ENCODE results near the gene NOC2L.
A peak's percentile ranks its signal among the peaks of the same experiment; 100 is the strongest.

DNA sequence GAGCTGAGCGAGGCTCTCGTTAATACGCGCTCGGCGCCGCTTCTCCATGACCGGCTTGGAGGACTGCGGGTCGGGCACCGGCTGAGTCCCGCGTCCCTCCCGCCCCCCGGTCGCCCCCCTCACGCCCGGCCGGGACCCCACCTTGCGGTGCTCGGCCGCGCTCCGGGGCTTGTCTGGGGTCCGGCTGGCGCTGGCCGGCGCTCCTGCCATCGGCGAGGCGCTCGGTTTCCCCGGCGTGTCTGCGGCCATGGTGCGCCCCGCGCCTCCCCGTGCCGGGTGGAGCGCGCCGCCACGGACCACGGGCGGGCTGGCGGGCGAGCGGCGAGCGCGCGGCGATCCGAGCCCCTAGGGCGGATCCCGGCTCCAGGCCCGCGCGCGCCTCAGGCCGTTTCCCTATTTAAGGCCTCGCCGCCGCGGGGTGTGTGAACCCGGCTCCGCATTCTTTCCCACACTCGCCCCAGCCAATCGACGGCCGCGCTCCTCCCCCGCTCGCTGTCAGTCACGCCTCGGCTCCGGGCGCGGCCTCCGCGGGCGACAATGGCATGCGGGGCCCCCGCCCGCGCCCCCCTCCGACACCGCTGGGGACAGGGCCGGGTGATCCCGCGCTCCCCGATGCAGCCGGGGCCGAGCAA is 40.8 kb upstream of the NOC2L start, which contains the start of gene HES4:
- TF ChIP-seq RNF2 (IDR thresholded peaks at IDR 0.05) (no peak), RBM25 (IDR thresholded peaks at IDR 0.05; ENCODE audit: low read depth, low read length, severe bottlenecking) (peak; percentile 85), NFYB (IDR thresholded peaks at IDR 0.05; ENCODE audit: extremely low read depth, insufficient read length) (peak; percentile 27), SIX5 (IDR thresholded peaks at IDR 0.05; ENCODE audit: borderline replicate concordance in 1 of 2, insufficient read depth in 1 of 2, low read depth in 1 of 2, low read length in 2 of 2) (no peak), RBM39 (optimal IDR thresholded peaks at IDR 0.05; ENCODE audit: low read depth, low read length) (no peak), POLR2A (conservative IDR thresholded peaks at IDR 0.05) (no peak), EZH2 (IDR thresholded peaks at IDR 0.05; ENCODE audit: borderline replicate concordance, low read depth, low read length) (no peak), MYC (IDR thresholded peaks at IDR 0.05; ENCODE audit: low read depth, low read length) (peak; percentile 44; the same call in 1 of the 2 replicates), MYC (CRISPR knock-in tag; IDR thresholded peaks at IDR 0.05; ENCODE audit: borderline replicate concordance, low read depth) (no peak), BCL6 (CRISPR knock-in tag; IDR thresholded peaks at IDR 0.05) (no peak), ZNF24 (IDR thresholded peaks at IDR 0.05) (no peak)
- TF ChIP-seq, protein P1, sequence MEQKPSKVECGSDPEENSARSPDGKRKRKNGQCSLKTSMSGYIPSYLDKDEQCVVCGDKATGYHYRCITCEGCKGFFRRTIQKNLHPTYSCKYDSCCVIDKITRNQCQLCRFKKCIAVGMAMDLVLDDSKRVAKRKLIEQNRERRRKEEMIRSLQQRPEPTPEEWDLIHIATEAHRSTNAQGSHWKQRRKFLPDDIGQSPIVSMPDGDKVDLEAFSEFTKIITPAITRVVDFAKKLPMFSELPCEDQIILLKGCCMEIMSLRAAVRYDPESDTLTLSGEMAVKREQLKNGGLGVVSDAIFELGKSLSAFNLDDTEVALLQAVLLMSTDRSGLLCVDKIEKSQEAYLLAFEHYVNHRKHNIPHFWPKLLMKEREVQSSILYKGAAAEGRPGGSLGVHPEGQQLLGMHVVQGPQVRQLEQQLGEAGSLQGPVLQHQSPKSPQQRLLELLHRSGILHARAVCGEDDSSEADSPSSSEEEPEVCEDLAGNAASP (IDR thresholded peaks at IDR 0.05), result no peak
- TF ChIP-seq, protein P2, sequence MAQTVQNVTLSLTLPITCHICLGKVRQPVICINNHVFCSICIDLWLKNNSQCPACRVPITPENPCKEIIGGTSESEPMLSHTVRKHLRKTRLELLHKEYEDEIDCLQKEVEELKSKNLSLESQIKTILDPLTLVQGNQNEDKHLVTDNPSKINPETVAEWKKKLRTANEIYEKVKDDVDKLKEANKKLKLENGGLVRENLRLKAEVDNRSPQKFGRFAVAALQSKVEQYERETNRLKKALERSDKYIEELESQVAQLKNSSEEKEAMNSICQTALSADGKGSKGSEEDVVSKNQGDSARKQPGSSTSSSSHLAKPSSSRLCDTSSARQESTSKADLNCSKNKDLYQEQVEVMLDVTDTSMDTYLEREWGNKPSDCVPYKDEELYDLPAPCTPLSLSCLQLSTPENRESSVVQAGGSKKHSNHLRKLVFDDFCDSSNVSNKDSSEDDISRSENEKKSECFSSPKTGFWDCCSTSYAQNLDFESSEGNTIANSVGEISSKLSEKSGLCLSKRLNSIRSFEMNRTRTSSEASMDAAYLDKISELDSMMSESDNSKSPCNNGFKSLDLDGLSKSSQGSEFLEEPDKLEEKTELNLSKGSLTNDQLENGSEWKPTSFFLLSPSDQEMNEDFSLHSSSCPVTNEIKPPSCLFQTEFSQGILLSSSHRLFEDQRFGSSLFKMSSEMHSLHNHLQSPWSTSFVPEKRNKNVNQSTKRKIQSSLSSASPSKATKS (CRISPR knock-in tag; IDR thresholded peaks at IDR 0.05), result no peak
- TF ChIP-seq, protein P3, sequence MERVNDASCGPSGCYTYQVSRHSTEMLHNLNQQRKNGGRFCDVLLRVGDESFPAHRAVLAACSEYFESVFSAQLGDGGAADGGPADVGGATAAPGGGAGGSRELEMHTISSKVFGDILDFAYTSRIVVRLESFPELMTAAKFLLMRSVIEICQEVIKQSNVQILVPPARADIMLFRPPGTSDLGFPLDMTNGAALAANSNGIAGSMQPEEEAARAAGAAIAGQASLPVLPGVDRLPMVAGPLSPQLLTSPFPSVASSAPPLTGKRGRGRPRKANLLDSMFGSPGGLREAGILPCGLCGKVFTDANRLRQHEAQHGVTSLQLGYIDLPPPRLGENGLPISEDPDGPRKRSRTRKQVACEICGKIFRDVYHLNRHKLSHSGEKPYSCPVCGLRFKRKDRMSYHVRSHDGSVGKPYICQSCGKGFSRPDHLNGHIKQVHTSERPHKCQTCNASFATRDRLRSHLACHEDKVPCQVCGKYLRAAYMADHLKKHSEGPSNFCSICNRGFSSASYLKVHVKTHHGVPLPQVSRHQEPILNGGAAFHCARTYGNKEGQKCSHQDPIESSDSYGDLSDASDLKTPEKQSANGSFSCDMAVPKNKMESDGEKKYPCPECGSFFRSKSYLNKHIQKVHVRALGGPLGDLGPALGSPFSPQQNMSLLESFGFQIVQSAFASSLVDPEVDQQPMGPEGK (CRISPR knock-in tag; IDR thresholded peaks at IDR 0.05; ENCODE audit: borderline replicate concordance), result no peak
- TF ChIP-seq, protein P4, sequence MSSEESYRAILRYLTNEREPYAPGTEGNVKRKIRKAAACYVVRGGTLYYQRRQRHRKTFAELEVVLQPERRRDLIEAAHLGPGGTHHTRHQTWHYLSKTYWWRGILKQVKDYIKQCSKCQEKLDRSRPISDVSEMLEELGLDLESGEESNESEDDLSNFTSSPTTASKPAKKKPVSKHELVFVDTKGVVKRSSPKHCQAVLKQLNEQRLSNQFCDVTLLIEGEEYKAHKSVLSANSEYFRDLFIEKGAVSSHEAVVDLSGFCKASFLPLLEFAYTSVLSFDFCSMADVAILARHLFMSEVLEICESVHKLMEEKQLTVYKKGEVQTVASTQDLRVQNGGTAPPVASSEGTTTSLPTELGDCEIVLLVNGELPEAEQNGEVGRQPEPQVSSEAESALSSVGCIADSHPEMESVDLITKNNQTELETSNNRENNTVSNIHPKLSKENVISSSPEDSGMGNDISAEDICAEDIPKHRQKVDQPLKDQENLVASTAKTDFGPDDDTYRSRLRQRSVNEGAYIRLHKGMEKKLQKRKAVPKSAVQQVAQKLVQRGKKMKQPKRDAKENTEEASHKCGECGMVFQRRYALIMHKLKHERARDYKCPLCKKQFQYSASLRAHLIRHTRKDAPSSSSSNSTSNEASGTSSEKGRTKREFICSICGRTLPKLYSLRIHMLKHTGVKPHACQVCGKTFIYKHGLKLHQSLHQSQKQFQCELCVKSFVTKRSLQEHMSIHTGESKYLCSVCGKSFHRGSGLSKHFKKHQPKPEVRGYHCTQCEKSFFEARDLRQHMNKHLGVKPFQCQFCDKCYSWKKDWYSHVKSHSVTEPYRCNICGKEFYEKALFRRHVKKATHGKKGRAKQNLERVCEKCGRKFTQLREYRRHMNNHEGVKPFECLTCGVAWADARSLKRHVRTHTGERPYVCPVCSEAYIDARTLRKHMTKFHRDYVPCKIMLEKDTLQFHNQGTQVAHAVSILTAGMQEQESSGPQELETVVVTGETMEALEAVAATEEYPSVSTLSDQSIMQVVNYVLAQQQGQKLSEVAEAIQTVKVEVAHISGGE (CRISPR knock-in tag; IDR thresholded peaks at IDR 0.05), result no peak
